GM23248 (cell line): Measurements from ENCODE around the gene KLK7.

Source experiments
- EZH2 ChIP-seq: fragments of 200-600 bp; sonication (generic); IDR thresholded peaks from 2 replicates; pipeline ENCODE4 v1.6.1; 2018; ENCODE audit warnings: antibody characterized with exemption, mild to moderate bottlenecking; ENCODE audit not compliant: insufficient read depth, poor library complexity, severe bottlenecking
- EZH2phosphoT487 ChIP-seq: fragments of 200-600 bp; sonication (generic); IDR thresholded peaks from 2 replicates; pipeline ENCODE4 v1.6.1; 2018; ENCODE audit warnings: antibody characterized with exemption, moderate library complexity, mild to moderate bottlenecking, low read depth; ENCODE audit not compliant: insufficient read depth

GRCh38 chr19:50943074-50943828, 40.5 kb downstream of the KLK7 start:
- TF ChIP-seq EZH2phosphoT487 (no peak), EZH2 (no peak)
